Trophoblast cell (in vitro differentiated cells and primary cell): ENCODE results near the gene ZC3H10.

Experiments used
- DNase-seq, 2 donors: peaks; one replicate each; pipeline ENCODE4 v3.0.0-alpha.2; 2016
- H2AFZ ChIP-seq: 2 replicates; pipeline ENCODE4 v1.6.1; 2013; ENCODE audit warnings: low read length, moderate library complexity, mild to moderate bottlenecking; ENCODE audit not compliant: insufficient read depth, poor library complexity
- H2AK5ac ChIP-seq: 2 replicates; pipeline ENCODE4 v1.6.1; 2013; ENCODE audit warnings: mild to moderate bottlenecking, low read length
- H2BK120ac ChIP-seq: 2 replicates; pipeline ENCODE4 v1.6.1; 2013; ENCODE audit warnings: low read length, mild to moderate bottlenecking, moderate library complexity; ENCODE audit not compliant: insufficient read depth, poor library complexity
- H2BK12ac ChIP-seq: 2 replicates; pipeline ENCODE4 v1.6.1; 2013; ENCODE audit warnings: mild to moderate bottlenecking, low read length, moderate library complexity
- H2BK5ac ChIP-seq: 2 replicates; pipeline ENCODE4 v1.6.1; 2013; ENCODE audit warnings: low read length, low read depth, moderate library complexity, mild to moderate bottlenecking; ENCODE audit not compliant: poor library complexity
- H3K14ac ChIP-seq: 2 replicates; pipeline ENCODE4 v1.6.1; 2013; ENCODE audit warnings: mild to moderate bottlenecking, low read length
- H3K18ac ChIP-seq: 2 replicates; pipeline ENCODE4 v1.6.1; 2013; ENCODE audit warnings: mild to moderate bottlenecking, low read length
- H3K23ac ChIP-seq: 2 replicates; pipeline ENCODE4 v1.6.1; 2013; ENCODE audit warnings: low read length
- H3K27ac ChIP-seq: 2 replicates; pipeline ENCODE4 v1.5.1; 2013; ENCODE audit warnings: low read depth, mild to moderate bottlenecking, inconsistent platforms, low read length, moderate library complexity
- H3K27me3 ChIP-seq: 2 replicates; pipeline ENCODE4 v1.6.1; 2013; ENCODE audit warnings: inconsistent platforms, mild to moderate bottlenecking, low read length, moderate library complexity; ENCODE audit not compliant: insufficient read depth
- H3K36me3 ChIP-seq, 2 experiments: 1 replicate in 1 of 2; 2 replicates in 1 of 2; pipeline ENCODE4 v1.6.1; 2013; ENCODE audit warnings: low read length in 2 of 2, mild to moderate bottlenecking in 2 of 2, moderate library complexity in 1 of 2; ENCODE audit not compliant: insufficient read depth in 2 of 2, control insufficient read depth in 1 of 2
- H3K4ac ChIP-seq: 2 replicates; pipeline ENCODE4 v1.6.1; 2013; ENCODE audit warnings: low read depth, mild to moderate bottlenecking, low read length, moderate library complexity
- H3K4me1 ChIP-seq, 2 experiments: 1 replicate in 1 of 2; 2 replicates in 1 of 2; pipeline ENCODE4 v1.6.1; 2013; ENCODE audit warnings: low read length in 2 of 2, mild to moderate bottlenecking in 2 of 2, moderate library complexity in 1 of 2; ENCODE audit not compliant: insufficient read depth in 2 of 2, control insufficient read depth in 1 of 2
- H3K4me2 ChIP-seq: 2 replicates; pipeline ENCODE4 v1.6.1; 2013; ENCODE audit warnings: inconsistent platforms, mild to moderate bottlenecking, low read length, moderate library complexity
- H3K4me3 ChIP-seq: 2 replicates; pipeline ENCODE4 v1.5.1; 2013; ENCODE audit warnings: mild to moderate bottlenecking, low read depth, low read length, inconsistent platforms
- H3K79me1 ChIP-seq: one replicate; pipeline ENCODE4 v1.6.1; 2013; ENCODE audit warnings: low read length
- H3K79me2 ChIP-seq: 2 replicates; pipeline ENCODE4 v1.6.1; 2013; ENCODE audit warnings: low read length, mild to moderate bottlenecking; ENCODE audit not compliant: control insufficient read depth, insufficient read depth, poor library complexity
- H3K9ac ChIP-seq: 2 replicates; pipeline ENCODE4 v1.6.1; 2013; ENCODE audit warnings: mild to moderate bottlenecking, low read length
- H3K9me3 ChIP-seq: 2 replicates; pipeline ENCODE4 v1.6.1; 2013; ENCODE audit warnings: low read depth, mild to moderate bottlenecking, control low read depth, inconsistent platforms, low read length; ENCODE audit not compliant: insufficient read depth
- H4K12ac ChIP-seq: 2 replicates; pipeline ENCODE4 v1.6.1; 2013; ENCODE audit warnings: low read depth, mild to moderate bottlenecking, low read length, moderate library complexity
- H4K8ac ChIP-seq: 2 replicates; pipeline ENCODE4 v1.6.1; 2013; ENCODE audit warnings: low read depth, mild to moderate bottlenecking, low read length, moderate library complexity
- H4K91ac ChIP-seq: one replicate; pipeline ENCODE4 v1.6.1; 2013; ENCODE audit warnings: low read depth, mild to moderate bottlenecking, low read length, moderate library complexity
- WGBS: extraction: QIAGEN DNeasy Blood & Tissue Kit; methylation state at CpG from one replicate; pipeline ENCODE4 v1.1.7; 2013; ENCODE audit warnings: missing lambda C conversion rate; ENCODE audit not compliant: insufficient read length, insufficient coverage; ENCODE audit errors: extremely low coverage; 5-methylcytosine and 5-hydroxymethylcytosine counted together

The ZC3H10 gene

DNA sequence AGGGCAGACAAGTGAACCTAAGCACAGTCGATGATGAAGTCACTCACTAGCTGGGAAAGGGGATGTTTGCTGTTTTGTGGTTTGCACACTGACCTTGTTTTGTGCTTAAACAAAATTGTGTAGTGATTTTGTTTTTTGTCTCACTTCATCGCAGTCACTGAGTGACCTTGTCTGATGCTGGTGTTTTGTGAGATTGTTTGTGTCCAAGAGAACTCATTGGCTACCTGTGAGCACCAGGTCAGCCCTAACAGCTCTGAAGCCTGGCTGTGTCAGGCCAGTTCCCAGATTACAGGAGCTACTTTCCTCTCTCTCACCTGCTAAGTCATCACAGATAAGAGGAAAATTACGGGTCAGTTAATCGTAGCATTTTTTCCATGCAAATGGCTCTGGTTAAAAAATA lies 6.1 kb downstream of the ZC3H10 start:
- Histone ChIP-seq H4K8ac (no peak overlapping the region), H3K18ac (no peak overlapping the region), H3K14ac (no peak overlapping the region), H2BK120ac (no peak overlapping the region), H3K4me2 (no peak overlapping the region), H2BK5ac (no peak overlapping the region), H4K91ac (no peak overlapping the region), H3K79me1 (peaks cover 9% of the 10 kb centered on the region), H3K9ac (no peak overlapping the region), H3K27ac (no peak overlapping the region), H3K4me1 (peaks cover 5 to 7% of the 10 kb centered on the region in 2 experiments), H3K9me3 (no peaks in the 10 kb centered on the region), H3K23ac (no peak overlapping the region), H3K4me3 (no peak overlapping the region), H3K4ac (no peak overlapping the region), H3K36me3 (peaks cover 7 to 12% of the 10 kb centered on the region in 2 experiments), H2BK12ac (no peak overlapping the region), H2AK5ac (no peak overlapping the region), H4K12ac (no peak overlapping the region), H2AFZ (no peak overlapping the region), H3K79me2 (peaks cover 7% of the 10 kb centered on the region), H3K27me3 (no peaks in the 10 kb centered on the region)
- no CpG with 5 or more reads among the region's 4 CpGs for WGBS
- DNase-seq, result no peak

- Histone ChIP-seq H3K9me3 (no peaks in the 10 kb centered on the region), H3K18ac (no peak overlapping the region), H2BK5ac (no peak overlapping the region), H3K23ac (no peak overlapping the region), H3K79me2 (peaks cover 7% of the 10 kb centered on the region), H3K27me3 (no peaks in the 10 kb centered on the region), H3K4me2 (no peak overlapping the region), H3K9ac (no peak overlapping the region), H2AFZ (no peak overlapping the region), H4K91ac (no peak overlapping the region), H4K8ac (no peak overlapping the region), H2BK120ac (no peak overlapping the region), H3K14ac (no peak overlapping the region), H3K4me1 (peaks cover 11 to 12% of the 10 kb centered on the region in 2 experiments), H3K79me1 (peaks cover 9% of the 10 kb centered on the region), H3K27ac (no peak overlapping the region), H3K36me3 (peaks cover 9 to 16% of the 10 kb centered on the region in 2 experiments), H3K4ac (no peak overlapping the region), H4K12ac (no peak overlapping the region), H2AK5ac (no peak overlapping the region), H3K4me3 (no peak overlapping the region), H2BK12ac (no peak overlapping the region)
- WGBS, result no CpG with 5 or more reads among the region's 3 CpGs
- no peak for DNase-seq
Observed at GRCh38 chr12:56126732-56127239, 8.7 kb downstream of the ZC3H10 start.

DNA sequence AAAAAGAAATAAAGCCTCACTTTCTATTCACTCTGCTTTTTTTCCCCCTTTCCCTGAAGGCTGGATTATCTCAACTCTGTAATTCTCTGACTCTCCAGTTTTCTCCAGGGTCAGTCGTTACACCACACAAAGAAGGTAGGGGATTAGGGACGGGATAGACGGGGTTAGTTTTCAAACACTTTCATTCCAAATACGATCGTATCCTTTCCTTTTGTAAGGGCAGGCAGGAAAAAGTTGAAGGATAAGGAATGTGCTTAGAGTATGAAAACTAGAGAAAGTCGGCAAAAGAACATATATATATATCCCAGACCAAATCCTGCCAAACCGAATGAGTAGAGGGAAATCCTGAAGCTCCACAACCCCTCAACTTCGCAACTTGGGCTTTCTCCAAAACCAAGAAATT lies 9.4 kb downstream of the ZC3H10 start:
- no peak overlapping the region for H2BK120ac ChIP-seq
- H4K8ac ChIP-seq, result no peak overlapping the region
- no peaks in the 10 kb centered on the region for H3K9me3 ChIP-seq
- no peak overlapping the region for H4K12ac ChIP-seq
- H3K23ac ChIP-seq, result no peak overlapping the region
- no peak overlapping the region for H3K18ac ChIP-seq
- H3K36me3 ChIP-seq, result peaks cover 14 to 23% of the 10 kb centered on the region in 2 experiments
- no peak for DNase-seq
- no peaks in the 10 kb centered on the region for H3K27me3 ChIP-seq
- peaks cover 9% of the 10 kb centered on the region for H3K79me1 ChIP-seq
- H3K4me3 ChIP-seq, result no peak overlapping the region
- peak overlapping the region; percentile 62 for H3K4me2 ChIP-seq
- WGBS, result no CpG with 5 or more reads among the region's 8 CpGs
- H3K79me2 ChIP-seq, result peaks cover 7% of the 10 kb centered on the region
- H2BK12ac ChIP-seq, result no peak overlapping the region
- no peak overlapping the region for H3K9ac ChIP-seq
- H3K27ac ChIP-seq, result peak overlapping the region; percentile 18
- no peak overlapping the region for H2AFZ ChIP-seq
- no peak overlapping the region for H2AK5ac ChIP-seq
- H3K14ac ChIP-seq, result no peak overlapping the region
- H3K4me1 ChIP-seq, result peaks cover 11 to 12% of the 10 kb centered on the region in 2 experiments
- H2BK5ac ChIP-seq, result no peak overlapping the region
- no peak overlapping the region for H3K4ac ChIP-seq
- H4K91ac ChIP-seq, result no peak overlapping the region

DNA sequence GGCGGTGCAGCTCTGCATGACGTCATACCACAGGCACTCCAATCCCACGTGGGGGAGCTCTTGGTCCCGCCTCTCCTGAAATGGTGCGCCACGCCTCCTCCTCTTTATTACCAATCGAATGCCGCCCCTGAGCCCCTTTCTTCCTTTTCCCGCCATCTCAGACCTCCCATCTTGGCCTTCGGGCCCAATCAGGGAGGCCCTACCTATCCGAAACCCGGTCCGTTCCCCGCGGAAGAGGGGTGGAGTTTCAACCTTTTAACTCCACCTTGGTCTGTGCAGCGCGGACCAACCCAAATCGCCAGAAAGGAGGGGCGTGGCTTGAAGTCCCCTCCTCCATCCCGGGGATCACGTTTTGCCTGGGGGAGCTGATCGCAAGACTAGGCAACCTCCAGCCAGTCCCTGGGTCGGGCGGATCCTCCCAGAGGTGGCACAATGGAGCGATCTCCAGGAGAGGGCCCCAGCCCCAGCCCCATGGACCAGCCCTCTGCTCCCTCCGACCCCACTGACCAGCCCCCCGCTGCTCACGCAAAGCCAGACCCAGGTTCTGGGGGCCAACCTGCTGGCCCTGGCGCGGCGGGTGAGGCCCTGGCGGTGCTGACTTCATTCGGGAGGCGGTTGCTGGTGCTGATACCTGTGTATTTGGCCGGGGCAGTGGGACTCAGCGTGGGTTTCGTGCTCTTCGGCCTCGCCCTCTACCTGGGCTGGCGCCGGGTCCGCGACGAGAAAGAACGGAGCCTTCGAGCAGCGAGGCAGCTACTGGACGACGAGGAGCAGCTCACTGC lies 10.0 kb downstream of the ZC3H10 start, which contains the start of gene ESYT1:
Gene ESYT1, plus strand, starts transcription at position 380 of the 782 bp plus-strand sequence. Its CDS starts 53 bp downstream, at position 433.
- Histone ChIP-seq H3K4ac (peak within 1 kb of the TSS; percentile 68), H3K27me3 (no peaks in the 10 kb centered on the region), H2BK5ac (peak within 1 kb of the TSS; percentile 62), H2BK12ac (peak within 1 kb of the TSS; percentile 30), H2AFZ (peak within 1 kb of the TSS; percentile 85), H3K18ac (peak within 1 kb of the TSS; percentile 94), H3K79me1 (peaks cover 9% of the 10 kb centered on the region), H3K9me3 (no peaks in the 10 kb centered on the region), H3K4me2 (peak within 1 kb of the TSS; percentile 94), H3K27ac (peak within 1 kb of the TSS; percentile 63), H3K14ac (peak within 1 kb of the TSS; percentile 97), H3K79me2 (peaks cover 7% of the 10 kb centered on the region), H2BK120ac (peak within 1 kb of the TSS; percentile 65), H4K12ac (peak within 1 kb of the TSS; percentile 58), H3K23ac (no peak within 1 kb of the TSS), H3K4me3 (peak within 1 kb of the TSS; percentile 87), H3K9ac (peak within 1 kb of the TSS; percentile 83), H3K36me3 (peaks cover 16 to 26% of the 10 kb centered on the region in 2 experiments), H4K91ac (peak within 1 kb of the TSS; percentile 85), H3K4me1 (peaks cover 11 to 12% of the 10 kb centered on the region in 2 experiments), H4K8ac (peak within 1 kb of the TSS; percentile 86), H2AK5ac (peak within 1 kb of the TSS; percentile 70)
- WGBS, result no CpG with 5 or more reads among the region's 49 CpGs
- DNase-seq, result peak; percentile 100
